T-helper 1 cell treated with Interleukin-12 subunit alpha and Interleukin-12 subunit beta and Interleukin-4 antibody, amounts not matched to agents 30 ng/mL and 1 ng/mL, for 36 hours (primary cell): ENCODE results near the gene SLC39A3. TPM values are rescaled to one million over a fixed set of nuclear protein-coding genes. Genes with fewer than 3 reads are reported as not detected.
"Not testable (repeated sequence)": the region's sequence is repeated elsewhere in the genome, so short reads cannot be mapped to it uniquely, and the experiment has no call there.

Experiments
- intact Hi-C: fragments of 100-400 bp; cut with micrococcal nuclease; formaldehyde crosslinking; loops from one replicate; pipeline ENCODE4 v1.15.1; 2024
- total RNA-seq: library from RNA; stranded (reverse); gene quantifications from 2 replicates; pipeline ENCODE4 v1.2.3, GENCODE V29; 2022

SLC39A3 gene
- total RNA-seq, 1 donor from 2014 or later: 30.9 TPM

GRCh38 chr19:2726160-2726855 lies 13.5 kb downstream of the SLC39A3 start:
- intact Hi-C loops: no loop called here

GRCh38 chr19:2724148-2724557 lies 15.7 kb downstream of the SLC39A3 start:
- intact Hi-C loops: no loop called here

GRCh38 chr19:2723747-2724146 lies 16.1 kb downstream of the SLC39A3 start:
- intact Hi-C loops: no loop called here

- intact Hi-C loops: no loop called here
Measured at GRCh38 chr19:2723345-2723715, 16.5 kb downstream of the SLC39A3 start.

GRCh38 chr19:2722541-2723344 lies 17.1 kb downstream of the SLC39A3 start:
- intact Hi-C loops: no loop called here

GRCh38 chr19:2721570-2722540 lies 18.0 kb downstream of the SLC39A3 start:
- intact Hi-C loops: no loop called here

- intact Hi-C loops: no loop called here
Measured at GRCh38 chr19:2720777-2721569, 18.8 kb downstream of the SLC39A3 start, which contains the start of gene DIRAS1. Gene DIRAS1 (minus strand): TSS chr19:2721372. CDS start chr19:2717806, 3,566 bp downstream.

GRCh38 chr19:2719920-2720776 lies 19.7 kb downstream of the SLC39A3 start:
- intact Hi-C loops: no loop called here

- intact Hi-C loops: no loop called here
Measured at GRCh38 chr19:2719232-2719735, 20.5 kb downstream of the SLC39A3 start.

GRCh38 chr19:2717638-2718541 lies 21.9 kb downstream of the SLC39A3 start:
- intact Hi-C loops: no loop called here

- intact Hi-C loops: no loop called here
Measured at GRCh38 chr19:2716722-2717637, 22.8 kb downstream of the SLC39A3 start.

GRCh38 chr19:2716275-2716650 lies 23.6 kb downstream of the SLC39A3 start:
- intact Hi-C loops: no loop called here

GRCh38 chr19:2715470-2716274 lies 24.1 kb downstream of the SLC39A3 start:
- intact Hi-C loops: no loop called here

GRCh38 chr19:2714531-2715269 lies 25.1 kb downstream of the SLC39A3 start:
- intact Hi-C loops: no loop called here

GRCh38 chr19:2714102-2714501 lies 25.7 kb downstream of the SLC39A3 start:
- intact Hi-C loops: not testable (repeated sequence)

- intact Hi-C loops: not testable (repeated sequence)
Measured at GRCh38 chr19:2713170-2713569, 26.6 kb downstream of the SLC39A3 start.
